Glomerular endothelial cell (primary cell): ENCODE measurements around the gene COG7. TPM values are rescaled to one million over a fixed set of nuclear protein-coding genes. Genes with fewer than 3 reads are reported as not detected.
"Not testable (repeated sequence)": the region's sequence is repeated elsewhere in the genome, so short reads cannot be mapped to it uniquely, and the experiment has no call there.

ENCODE experiments used
- DNase-seq: peaks from one replicate; pipeline ENCODE4 v3.0.0-alpha.2; 2011; ENCODE audit warnings: low read depth, low spot score; ENCODE audit errors: extremely low read depth
- total RNA-seq: library from RNA; depleted of rRNA; stranded (reverse); fragments of >200 nt; gene quantifications from 2 replicates; pipeline ENCODE4 v1.2.3, GENCODE V29; 2015

COG7 gene
- 9.3 and 21.8 TPM in 2 replicates for total RNA-seq

DNA sequence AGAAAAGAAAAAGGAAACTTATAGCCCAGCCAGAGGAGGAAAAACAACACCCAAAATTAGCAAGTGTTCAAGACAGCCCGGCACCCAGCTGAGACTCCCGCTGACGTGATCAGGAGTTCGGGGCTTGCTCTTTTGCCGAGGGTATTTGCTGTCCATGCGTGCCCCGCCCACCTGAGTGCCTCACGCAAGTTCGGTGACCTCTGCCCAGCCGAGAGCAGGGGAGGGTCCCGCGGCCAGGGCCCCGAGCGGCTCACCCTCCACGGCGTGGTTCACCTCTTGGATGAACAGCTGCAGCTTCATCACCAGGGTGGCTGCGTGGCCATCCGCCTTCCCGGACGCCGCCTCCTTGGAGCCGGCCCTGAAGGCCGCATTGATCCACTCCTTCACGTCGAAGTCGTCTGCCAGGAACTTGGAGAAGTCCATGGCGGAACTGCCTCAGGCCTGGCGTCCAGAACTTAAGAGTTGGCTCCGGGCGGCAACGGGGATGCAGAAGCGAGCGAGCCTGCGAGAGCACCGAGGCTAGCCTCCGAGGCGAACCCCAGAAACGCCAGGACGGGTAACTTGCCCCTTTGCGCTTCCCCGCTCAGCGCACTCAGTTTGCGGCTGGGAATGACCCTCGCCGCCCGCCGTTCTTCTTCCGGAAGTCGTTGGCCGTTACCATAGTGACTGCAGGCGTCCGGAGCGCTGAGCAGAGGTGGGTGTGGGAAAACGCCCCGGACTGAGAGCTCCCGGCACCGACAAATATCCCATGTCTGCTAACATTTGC lies at the start of gene COG7:
TSS of gene COG7 (minus strand) at position 618 of the 766 bp plus-strand sequence. CDS start at position 423, 195 bp downstream.
- no peak for DNase-seq

DNA sequence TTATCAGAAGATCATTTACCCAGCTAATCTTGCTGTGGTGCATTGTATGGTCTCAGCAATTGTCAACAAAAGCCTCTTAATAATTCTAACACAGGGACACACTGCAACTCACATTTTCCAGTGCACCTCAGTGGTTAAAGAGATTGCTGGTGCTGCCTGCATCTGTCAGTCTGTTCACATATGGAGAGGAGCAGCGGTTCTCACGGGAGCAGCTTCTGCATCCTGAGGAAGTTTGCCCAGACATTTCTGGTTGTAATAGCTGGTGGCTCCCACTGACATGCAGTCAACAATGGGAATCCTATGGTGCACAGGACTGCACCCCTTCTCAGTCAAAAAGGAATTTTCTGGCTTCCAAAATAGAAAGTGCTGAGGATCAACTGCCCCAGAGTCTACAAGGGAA lies 49.5 kb upstream of the COG7 start:
- no peak for DNase-seq

DNA sequence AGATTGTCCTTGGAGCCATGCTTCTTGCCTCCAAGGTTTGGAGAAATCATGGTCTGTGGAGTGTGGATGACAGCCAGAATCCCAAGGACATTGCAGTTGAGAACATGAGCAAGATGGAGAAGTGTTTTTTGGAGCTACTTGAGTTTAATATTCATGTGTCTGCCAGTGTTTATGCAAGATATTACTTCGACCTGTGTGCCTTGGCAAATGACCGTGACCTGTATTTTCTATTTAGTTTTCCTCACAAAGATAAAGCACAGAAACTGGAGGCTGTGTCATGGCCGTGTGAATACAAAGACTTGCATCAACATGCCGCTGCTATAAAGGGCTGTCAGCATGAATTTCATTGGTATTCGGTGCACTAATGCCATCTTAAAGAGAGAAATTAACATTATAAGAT lies 48.3 kb upstream of the COG7 start:
- DNase-seq: no peak

DNA sequence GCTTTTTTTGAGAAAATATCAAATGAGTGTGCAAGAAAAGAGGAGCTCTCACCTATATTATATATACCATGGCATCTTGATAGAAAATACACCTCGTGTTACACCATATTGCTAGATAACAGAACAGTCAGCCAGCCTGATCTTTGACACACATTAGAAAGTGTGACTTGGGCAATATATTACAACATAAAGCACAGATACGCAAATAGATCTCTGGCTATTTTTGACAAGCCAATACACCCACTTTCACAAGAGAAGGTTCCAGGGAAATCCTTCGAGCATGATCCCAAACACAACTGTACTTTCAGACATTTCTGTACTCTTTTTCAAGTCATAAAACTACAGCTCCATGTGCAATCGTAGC lies 47.9 kb upstream of the COG7 start:
- DNase-seq: no peak

DNA sequence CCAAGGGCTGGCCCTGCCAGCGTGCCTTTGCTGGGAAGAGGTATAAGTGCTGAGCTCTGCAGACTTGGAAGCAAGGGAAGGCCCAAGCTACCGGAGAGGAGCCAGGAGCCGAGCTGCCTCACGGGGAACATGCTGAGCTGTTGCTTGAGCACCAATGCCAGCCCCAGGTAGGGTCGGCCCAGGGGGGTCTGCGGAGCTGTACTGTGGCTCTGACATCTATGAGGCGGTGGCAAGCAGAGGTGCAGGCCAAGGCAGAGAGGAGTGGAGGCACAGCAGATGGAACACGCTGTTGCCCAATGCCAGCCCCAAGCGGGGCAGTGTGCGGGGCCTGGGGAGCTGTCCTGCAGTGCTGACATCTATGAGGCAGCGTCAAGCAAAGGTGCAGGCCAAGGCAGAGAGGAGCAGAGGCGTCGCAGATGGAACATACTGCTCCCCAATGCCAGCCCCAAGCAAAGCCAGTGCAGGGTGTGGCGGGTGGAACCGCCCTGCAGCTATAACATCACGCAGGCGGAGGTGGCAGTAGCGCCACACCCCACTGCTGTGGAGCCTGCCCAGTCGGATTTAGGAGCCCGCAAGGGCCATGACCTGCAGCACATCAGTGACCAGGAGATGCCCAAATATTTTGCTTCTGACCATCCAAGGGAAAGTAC lies 47.3 kb upstream of the COG7 start:
- no peak for DNase-seq

DNA sequence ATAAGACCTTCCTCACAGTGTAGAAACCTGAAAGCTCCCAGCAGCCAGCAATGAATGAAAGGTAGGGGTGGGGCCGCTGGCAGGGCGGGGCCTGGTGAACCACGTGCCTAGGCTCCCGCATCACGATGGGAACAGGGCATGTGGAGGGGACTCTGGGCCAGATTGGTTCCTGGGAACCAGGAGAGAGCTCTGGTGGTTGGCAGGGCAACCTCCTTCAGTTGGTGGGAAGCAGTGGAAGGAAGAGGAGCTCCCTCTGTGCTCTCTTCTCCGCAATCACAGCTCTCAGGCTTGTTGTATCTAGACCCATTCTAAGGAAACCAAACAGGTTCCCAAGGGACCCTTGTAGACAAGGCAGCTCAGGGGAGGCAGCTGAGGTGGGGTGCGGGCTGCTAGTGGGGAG lies 46.8 kb upstream of the COG7 start:
- DNase-seq: no peak

DNA sequence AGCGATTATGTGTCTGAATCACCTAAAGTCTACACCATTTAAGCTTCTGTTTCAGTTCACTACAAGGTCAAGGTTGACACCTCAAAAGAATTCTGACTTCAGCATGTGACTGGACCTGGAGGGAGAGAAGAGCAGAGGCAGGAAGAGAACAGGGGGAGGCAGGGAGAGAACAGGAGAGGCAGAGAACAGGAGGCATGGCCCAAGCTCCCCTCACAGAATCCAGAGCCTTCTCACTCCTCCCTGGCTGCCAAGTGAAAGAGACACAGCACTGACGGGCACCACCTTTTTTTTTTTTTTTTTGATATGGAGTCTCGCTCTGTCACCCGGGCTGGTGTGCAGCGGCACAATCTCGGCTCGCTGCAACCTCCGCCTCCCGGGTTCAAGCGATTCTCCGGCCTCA lies 45.9 kb upstream of the COG7 start:
- DNase-seq: no peak

DNA sequence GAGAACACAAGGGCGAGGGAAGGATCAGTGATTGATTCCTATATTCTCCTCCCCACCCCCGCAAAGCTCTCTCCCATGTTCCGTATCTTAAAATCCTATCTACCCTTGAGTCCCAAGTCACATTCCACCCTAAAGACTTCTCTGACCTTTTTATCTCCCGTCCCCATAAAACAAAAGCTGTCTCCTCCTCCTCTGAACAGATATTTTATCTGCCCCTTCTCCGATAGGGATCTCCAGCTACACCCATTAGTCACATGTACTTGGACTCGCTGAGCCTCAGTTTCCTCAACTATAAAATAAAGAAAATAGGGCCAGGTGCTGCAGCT lies 44.5 kb upstream of the COG7 start:
- DNase-seq: no peak

DNA sequence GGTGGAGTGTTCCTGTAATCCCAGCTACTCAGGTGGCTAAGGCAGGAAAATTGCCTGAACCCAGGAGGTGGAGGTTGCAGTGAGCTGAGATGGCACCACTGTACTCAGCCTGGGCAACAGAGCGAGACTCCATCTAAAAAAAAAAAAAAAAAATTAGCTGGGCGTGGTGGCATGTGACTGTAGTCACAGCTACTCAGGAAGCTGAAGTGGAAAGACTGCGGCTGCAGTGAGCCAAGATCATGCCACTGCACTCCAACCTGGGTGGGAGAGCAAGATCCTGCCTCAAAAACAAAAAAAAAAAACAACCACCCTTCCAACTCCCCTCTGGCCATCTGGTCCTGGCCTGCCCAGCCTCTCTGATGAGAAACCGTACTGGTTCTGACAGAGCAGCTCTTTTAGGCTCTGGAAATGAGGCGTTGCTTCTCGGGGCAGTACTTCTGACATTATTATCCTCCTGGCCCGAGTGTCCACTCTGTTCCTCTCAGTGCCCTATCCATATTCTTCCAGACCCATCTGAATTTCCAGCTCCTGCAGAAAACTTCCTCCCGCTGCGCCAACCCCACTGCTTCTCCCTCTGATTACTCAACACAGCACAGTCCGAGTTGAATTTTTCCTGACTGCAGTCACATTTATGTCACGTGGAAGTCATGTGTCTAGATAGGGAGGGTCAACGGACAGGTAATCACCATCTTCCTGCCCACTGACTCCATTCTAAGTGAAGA lies 44.0 kb upstream of the COG7 start:
- no peak for DNase-seq

DNA sequence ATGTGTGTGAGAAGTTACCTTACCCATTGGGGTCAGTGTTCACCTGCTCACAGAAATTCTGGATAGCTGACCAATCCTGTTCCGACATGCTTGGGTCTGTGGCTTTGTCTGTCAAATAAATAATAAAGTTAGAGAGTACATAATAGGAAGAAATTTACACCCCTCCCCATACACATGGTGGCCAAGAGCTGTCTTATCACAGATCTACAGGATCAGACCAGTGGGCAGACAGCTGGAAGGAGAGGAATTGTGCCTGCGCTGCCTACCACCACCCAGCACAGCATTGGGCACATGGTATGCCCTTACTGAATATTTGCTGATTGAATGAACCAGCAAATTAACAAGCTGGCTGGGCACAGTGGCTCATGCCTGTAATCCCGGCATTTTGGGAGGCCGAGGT lies 42.7 kb upstream of the COG7 start:
- no peak for DNase-seq

DNA sequence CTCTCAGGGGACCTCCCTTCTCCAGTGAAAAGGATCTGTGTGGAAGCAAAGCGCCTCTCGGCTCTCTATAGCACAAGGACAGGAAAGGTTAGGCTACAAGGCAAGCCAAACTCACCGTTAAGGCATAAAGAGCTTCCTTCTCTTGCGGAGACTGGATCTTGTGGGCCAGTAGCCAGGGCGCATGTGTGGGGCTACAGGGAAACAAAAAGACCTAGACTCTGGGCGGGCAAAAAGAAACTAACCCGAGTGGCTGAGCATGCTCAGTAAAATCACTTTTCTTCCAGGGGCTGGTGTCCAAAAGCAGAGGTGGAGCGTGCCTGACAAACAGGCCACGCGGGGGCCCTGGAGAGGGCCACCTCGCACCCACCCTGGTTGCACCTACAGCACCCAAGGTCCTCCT lies 41.2 kb upstream of the COG7 start:
- no peak for DNase-seq

DNA sequence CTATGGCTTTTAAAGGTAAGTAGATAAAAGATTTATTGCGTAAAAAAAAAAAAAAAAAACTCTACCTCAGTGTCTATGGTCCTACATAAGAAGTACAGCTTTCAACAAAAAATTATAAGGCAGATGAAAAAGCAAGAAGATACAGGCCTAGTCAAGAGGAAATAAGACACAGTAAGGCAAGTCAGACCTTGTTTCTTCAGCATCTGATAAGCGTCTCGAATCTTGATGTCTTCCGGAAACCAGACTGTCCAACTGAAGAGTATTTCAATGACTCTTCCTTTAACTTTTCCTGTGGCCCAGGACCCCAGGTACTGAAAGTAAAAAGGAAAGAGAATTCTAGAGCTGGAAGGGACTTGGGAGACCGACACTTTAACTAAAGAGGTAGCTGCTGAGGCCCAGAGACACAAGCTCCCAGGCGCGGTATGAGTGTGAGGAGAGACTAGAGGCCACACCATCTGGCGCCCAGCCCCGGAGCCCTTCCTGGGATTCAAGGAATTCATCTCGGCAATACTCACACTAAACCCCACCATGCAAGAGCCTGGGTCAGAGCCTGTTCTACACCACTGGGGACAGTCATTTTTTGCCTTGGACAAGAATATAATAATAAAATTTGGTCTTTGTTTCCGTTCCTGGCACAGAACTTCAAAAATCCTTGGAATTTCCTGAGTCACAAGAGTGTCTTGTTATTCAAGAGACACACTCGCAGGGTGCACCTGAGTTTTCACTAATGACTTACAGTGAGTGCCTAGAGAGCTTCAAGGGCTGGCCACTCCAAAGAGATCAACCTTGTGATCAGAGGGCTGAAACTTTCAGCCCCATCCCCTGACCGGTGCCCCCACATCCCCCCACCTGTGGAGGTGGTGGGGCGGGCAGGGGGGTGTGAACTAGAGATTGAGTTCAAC lies 38.8 kb upstream of the COG7 start:
- no peak for DNase-seq

DNA sequence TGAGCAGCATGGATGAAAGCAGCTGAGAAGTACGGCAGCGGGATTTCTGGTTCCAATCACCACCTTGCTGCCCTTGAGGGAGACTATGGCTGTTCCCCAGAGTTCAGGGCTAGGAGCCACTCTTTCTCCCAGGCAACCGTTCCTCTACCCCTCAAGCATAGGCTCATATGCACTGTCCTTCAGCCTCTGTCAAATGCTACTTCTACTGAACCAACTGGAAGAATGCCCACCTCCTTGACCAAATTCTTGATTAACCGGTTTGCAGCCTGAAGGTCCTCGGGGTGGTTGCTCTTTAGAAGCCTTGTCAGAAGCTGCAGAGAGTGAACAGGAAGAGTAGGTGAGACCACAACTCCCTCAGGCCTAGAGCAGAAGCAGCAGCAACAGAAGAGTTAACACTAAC lies 33.5 kb upstream of the COG7 start:
- DNase-seq: no peak

DNA sequence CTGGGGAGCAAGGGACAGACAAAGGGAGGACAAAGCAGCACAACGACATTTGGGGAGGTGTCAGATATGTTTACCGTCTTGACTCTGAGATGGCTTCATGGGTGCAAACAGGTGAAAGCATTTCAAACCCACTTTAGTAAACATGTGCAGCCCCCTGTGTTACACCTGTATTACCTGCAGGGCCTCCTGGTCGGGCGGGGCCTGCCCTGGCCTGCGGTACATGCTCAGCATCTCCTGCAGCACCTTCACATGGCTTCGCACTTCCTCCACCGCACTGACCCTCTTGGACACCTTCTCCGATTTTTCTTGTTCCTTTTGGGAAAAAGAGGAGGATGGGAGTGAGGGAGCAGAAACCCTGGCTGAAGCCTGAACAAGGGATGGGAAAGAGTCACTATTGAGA lies 32.9 kb upstream of the COG7 start:
- no peak for DNase-seq

DNA sequence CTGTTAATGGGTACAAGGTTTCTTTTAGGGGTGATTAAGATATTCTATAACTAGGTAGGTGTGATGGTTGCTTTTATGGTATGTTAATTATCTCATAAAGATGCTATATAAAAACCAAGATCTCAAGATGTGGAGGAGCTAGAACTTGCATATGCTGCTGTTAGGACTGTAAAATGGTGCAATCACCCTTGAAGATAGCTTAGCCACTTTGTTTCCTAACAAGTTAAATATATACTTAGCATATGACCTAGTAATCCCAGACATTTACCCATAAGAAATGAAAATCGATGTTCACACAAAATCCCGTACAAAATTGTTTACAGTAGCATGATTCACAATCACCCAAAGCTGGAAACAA lies 32.2 kb upstream of the COG7 start:
- DNase-seq: no peak

DNA sequence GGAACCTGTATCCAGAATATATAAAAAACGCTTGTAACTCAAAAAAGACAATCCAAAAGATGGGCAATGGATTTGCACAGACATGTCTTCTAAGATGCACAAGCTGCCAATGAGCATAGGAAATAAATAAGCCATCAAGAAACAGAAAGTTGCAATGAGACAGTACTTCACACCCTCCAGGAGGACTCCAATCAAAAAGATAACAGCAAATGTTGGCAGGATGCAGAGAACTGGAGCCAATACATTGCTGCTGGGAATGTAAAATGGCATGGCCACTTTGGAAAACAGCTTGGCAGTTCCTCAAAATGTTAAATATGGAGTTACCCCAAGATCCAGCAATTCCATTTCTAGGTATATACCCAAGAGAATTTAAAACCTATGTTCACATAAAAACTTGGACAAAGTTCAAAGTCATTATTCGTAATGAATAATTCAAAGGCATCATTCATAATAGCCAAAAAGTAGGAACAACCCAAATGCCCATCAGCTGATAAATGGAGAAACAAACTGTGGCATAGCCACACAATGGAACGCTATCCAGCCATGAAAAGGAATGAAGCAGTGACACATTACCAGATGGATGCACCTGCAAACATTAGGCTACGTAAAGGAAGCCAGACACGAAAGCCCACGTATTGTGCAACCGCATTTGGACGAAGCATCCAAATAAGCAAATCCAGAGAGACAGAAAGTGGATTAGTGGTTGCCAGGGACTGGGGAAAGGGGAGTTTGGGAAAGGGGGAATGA lies 31.7 kb upstream of the COG7 start:
- no peak for DNase-seq

DNA sequence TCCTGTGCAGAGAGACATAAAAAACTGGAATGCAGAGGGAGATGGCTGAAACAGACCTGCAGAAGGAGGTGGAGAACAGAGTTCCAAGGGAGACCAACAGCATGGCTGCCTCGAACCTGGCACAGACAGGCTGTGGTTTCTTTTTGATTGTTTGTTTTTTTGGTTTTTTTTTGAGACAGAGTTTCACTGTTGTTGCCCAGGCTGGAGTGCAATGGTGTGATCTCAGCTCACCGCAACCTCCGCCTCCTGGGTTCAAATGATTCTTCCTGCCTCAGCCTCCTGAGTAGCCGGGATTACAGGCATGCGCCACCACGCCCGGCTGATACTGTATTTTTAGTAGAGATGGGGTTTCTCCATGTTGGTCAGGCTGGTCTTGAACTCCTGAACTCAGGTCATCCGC lies 30.5 kb upstream of the COG7 start:
- not testable (repeated sequence) for DNase-seq

DNA sequence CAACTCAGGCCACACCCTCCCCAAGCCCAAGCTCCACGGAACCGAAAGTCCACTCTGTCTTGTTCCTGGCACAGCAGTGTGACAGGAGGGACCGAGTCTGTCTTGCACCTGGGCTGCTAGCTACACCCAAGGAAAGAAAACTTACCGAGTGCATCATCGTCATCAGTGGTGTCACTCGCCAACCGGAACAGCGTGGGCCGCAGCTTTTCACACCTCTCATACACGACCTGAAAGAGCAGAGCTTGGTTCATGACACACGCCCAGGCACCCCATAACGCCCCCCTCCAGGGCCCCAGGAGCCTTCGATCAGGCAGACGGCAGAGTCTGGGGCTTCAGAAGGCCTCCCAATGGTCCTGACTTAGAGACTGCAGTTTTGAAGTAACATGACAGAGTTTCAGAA lies 29.8 kb upstream of the COG7 start:
- no peak for DNase-seq

DNA sequence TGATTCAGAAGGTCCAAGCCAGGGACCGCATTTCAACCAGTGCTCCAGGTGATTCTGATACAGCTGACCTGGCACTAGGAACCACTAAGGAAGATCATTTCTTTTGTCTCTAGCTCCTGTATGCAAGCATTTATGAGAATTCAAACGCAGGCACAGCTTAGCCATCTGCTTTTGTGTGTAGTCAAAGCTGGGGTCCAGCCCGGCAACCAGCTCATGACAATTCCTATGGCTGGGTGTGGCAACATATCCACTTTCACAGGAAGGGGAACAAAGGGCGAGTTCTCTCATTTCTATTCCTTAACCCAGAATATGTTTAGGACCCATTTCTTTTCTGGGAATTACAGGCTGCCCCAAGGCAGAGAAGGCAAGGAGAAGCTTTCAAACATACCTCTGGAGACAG lies 27.3 kb upstream of the COG7 start:
- DNase-seq: no peak

DNA sequence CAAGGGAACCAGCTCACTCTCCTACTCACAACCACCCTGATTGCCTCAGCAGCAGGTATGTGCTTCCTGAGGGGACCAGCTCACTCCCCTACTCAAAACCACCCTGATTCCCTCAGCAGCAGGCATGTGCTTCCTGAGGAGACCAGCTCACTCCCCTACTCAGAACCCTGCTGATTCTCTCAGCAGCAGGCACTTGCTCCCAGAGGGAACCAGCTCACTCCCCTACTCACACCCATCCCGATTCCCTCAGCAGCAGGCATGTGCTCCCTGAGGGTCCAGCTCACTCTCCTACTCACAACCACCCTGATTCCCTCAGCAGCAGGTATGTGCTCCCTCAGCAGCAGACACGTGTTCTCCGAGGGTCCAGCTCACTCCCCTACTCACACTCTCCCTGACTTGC lies 26.1 kb upstream of the COG7 start:
- no peak for DNase-seq

DNA sequence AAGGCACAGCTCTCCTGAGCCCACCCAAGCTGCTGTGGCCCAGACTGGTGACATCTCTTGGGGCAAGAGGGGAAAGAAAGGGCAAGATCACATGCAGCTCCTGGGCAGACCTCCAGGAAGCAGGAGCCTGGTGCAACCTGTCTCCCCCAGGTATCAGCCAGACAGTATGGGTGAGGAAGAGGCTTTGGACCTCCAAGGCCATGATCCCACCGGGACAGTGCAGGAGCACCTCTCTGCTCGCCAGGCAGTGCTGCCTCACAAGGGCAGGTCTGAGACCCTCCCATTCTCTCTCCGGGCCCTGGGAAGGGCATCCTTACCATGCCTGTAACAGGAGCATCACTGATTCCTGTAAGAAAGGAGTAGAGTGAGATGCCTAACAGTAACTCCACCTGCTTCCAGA lies 25.6 kb upstream of the COG7 start:
- no peak for DNase-seq
